NCI-H2107 (cell line): Measurements from ENCODE around the gene CHCHD3.

ENCODE experiments used
- DNase-seq: peaks from one replicate; lab custom pipeline; 2025; lab: John Stamatoyannopoulos, UW

The CHCHD3 gene

GRCh38 chr7:132773527-132773956 is 308.3 kb downstream of the CHCHD3 start:
- DNase-seq: no peak

DNA sequence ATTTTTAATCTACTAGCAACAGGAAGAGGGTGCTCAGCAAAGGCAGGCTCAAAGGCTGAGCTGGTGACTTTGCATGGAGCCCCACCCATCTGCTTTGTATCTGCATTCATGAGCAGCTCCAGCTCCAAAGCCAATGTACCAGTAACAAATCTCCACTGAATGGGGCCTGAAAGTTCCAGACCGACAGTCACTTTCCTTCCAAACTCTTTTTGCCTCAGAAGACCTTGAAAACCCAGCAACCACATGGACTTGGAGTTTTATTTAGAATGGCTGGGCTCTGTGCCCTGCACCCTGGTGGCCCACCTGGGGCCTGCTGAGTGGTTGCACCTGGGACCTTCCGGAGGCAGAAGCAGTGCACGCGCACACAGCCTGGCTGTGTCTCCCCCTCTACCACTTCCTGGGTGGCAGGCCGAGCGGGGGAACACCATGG is 310.6 kb downstream of the CHCHD3 start:
- DNase-seq: no peak

DNA sequence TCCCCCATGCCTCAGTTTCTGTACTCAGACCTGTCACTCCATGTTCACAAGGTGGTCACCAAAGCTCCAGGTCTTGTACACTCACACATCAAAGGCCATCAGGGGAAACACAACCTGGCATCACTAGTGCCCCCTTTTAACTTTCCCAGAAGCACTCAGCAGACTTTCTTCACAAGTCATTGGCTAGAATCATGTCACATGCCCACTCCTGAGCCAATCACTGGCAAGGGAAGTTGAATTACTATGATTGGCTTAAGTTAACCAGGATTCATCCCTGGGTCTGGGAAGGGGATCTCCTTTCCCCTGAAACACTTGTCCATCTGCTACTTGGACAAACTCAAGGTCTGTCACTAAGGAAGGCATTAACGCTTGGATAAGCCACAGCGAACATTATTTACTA is 311.8 kb downstream of the CHCHD3 start:
- no peak for DNase-seq

DNA sequence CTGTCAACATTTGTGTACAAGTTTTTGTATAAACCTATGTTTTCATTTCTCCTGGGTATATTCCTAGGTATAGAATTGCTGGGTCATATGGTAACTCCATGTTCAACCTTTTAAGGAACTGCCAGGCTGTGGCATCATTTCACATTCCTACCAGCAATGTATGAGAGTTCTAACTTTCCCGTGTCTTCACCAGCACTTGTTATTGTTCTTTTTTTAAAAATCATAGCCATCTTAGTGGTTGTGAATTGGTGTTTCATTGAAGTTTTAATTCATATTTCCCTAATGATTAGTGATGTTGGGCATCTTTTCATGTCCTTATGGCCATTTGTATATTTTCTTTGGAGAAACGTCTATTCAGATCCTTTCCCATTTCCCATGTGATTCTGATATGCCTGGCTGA is 312.6 kb downstream of the CHCHD3 start:
- DNase-seq: no peak

GRCh38 chr7:132768099-132768498 is 313.8 kb downstream of the CHCHD3 start:
- no peak for DNase-seq

DNA sequence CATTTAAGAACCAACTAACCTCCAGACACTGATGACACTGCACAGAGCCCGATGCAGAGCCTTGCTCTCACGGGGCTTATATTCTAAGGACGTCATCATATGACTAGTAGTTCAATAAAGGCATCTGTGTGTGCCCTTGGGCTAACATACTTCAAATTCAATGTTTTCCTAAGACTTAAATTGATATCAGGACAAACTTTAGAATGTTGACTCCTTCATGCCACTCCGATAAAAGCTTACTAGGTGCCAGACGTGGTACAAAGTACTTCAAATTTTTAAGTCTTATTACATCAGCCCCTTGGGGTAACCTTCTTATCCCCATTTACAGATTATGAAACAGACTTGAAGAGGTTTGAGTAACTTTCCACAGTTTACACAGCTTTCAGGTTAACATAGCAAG is 314.5 kb downstream of the CHCHD3 start:
- DNase-seq: no peak

- DNase-seq: no peak
Observed at GRCh38 chr7:132766660-132767059, 315.2 kb downstream of the CHCHD3 start.

- no peak for DNase-seq
Observed at GRCh38 chr7:132765861-132766260, 316.0 kb downstream of the CHCHD3 start.

GRCh38 chr7:132764762-132765161 is 317.1 kb downstream of the CHCHD3 start:
- DNase-seq: no peak

- no peak for DNase-seq
Observed at GRCh38 chr7:132760866-132761265, 321.0 kb downstream of the CHCHD3 start.

GRCh38 chr7:132760244-132760623 is 321.7 kb downstream of the CHCHD3 start:
- no peak for DNase-seq

DNA sequence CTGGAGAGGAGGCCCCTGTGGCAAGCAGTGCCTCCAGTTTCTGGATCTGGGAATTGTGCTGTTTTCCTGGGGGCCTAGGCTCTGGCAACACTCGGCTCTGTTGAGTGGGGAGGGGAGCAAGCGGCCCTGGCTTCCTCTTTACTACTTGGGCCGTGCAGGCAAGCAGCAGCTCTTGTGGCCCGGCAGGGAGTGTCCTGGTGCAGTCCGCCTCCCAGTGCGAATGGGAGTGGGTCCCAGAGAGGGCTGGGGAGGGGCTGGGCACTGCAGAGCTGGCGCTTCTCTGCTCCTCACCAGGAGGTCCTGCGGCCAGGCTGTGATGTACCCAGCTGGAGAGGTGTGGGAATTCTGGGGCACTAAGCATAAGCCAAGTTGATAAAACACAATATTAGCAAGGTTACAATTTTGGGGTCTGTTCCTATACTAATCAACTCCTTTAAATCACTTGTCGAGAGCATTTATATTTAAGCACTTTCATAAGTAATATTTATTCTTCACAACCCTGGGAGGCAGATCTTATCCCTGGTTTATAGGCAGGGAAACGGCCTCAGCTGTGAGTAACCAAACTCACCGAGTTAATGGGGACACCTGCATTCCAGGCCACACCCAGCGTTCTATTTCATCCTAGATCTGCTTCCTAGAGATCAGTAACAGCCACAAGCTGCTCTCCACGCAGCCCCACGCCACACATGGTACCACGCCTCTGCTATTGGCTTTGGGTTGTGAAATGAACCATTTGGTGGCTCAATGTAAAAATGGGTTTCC is 322.2 kb downstream of the CHCHD3 start:
- DNase-seq: no peak

DNA sequence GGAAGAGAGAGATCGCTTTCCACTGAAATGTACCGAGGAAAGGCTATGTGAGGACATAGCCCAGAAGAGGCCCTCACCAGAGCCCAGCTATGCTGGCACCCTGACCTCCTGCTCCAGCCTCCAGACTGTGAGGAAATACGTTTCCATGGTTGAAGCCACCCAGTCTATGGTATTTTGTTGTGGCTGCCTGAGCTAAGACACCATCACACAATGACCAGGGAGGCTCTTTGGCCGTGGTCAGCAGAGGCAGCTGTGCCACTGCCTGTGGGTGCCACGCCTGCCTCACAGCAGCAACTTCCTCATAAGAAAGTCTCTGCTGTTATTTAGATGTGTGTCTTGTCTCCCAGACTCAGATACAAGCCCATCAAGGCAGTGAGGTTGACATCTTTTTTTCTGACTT is 322.9 kb downstream of the CHCHD3 start:
- DNase-seq: no peak

GRCh38 chr7:132757783-132758182 is 324.1 kb downstream of the CHCHD3 start:
- no peak for DNase-seq

- DNase-seq: no peak
Observed at GRCh38 chr7:132756484-132756990, 325.4 kb downstream of the CHCHD3 start.

GRCh38 chr7:132755538-132756483 is 326.1 kb downstream of the CHCHD3 start:
- DNase-seq: no peak

DNA sequence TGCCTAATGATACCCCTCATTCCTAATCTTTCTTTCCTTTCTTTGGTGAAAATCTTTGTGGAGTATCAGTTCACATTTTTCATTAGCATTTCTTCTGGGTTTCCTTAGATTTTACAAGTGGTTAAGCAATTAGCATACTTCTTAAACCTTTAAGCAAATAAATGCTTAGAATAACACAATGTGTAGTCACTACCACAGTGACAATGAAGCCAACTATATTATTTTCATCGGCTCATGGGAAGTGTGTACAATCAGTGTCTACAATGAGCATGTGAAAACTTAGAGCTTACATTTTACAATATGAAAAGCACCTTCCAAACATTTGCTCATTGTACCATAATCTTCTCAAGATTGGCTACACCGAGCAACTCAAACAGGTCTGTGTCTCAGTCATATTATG is 329.5 kb downstream of the CHCHD3 start:
- DNase-seq: no peak

- DNase-seq: no peak
Observed at GRCh38 chr7:132751244-132751647, 330.6 kb downstream of the CHCHD3 start.

GRCh38 chr7:132750530-132751217 is 331.2 kb downstream of the CHCHD3 start:
- DNase-seq: no peak

DNA sequence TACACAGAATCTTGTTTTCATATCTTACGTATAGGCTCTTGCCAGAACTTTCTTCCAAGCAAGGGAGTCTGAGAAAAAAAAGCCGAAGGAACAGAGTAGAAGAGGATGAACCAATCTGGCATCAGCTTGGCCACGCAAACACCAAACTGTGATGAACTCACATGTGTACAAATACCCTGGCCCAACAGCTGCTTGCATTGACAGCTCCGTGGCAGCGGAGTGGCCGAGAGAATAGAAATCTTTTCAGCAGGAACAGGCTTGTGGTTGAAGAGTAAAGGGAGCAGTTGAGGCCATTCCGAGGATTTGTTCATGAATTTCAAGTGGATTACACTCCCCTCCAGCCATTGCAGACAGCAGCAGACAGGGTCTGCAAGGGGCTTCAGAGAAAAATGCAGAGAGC is 331.8 kb downstream of the CHCHD3 start:
- DNase-seq: no peak

DNA sequence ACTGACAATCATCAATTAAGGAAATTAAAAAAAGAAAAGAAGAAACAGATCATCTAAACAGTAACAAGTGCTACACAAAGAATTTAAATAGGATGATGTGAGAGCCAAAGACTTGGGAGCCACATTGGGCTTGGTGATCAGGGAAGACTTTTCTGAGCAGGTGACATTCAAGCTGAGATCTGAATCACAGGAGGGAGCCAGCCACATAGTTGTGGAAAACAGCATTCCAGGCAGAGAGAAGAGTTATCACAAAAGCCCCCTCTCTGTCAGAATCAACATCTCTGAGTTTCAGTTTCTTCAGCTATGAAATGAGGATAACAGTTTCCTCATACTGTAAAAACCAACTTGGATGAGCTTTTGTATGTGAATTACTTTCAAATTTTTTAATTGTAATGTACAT is 336.4 kb downstream of the CHCHD3 start:
- no peak for DNase-seq

- DNase-seq: no peak
Observed at GRCh38 chr7:132743974-132744373, 337.9 kb downstream of the CHCHD3 start.
